GM12878 (cell line): ENCODE results near the gene ETS1.

Experiments used
- CBX5 ChIP-seq: sonication (generic); IDR thresholded peaks from 2 replicates; pipeline ENCODE4 v1.6.1; 2016; ENCODE audit warnings: low read depth, moderate library complexity, mild to moderate bottlenecking, inconsistent platforms
- GATAD2B ChIP-seq: fragments of 450-650 bp; conservative IDR thresholded peaks from 2 replicates; pipeline ENCODE4 v1.6.1; 2017; ENCODE audit warnings: low read depth, mild to moderate bottlenecking, moderate library complexity
- JUNB ChIP-seq: IDR thresholded peaks from 2 replicates; pipeline ENCODE4 v1.6.1; 2016; ENCODE audit warnings: antibody characterized with exemption, mild to moderate bottlenecking
- NFIC ChIP-seq: IDR thresholded peaks from 2 replicates; pipeline ENCODE4 v1.6.1; 2012; ENCODE audit warnings: low read depth, mild to moderate bottlenecking, inconsistent platforms, low read length, moderate library complexity
- NR2C2 ChIP-seq: IDR thresholded peaks from 2 replicates; pipeline ENCODE4 v1.6.1; 2011; ENCODE audit warnings: borderline replicate concordance, low read depth; ENCODE audit not compliant: control insufficient read depth, insufficient read length
- POLR2AphosphoS5 ChIP-seq: IDR thresholded peaks from 2 replicates; pipeline ENCODE4 v1.6.1; 2011; ENCODE audit warnings: mild to moderate bottlenecking, low read length, inconsistent platforms
- RAD21 ChIP-seq: IDR thresholded peaks from 2 replicates; pipeline ENCODE4 v1.6.1; 2011; ENCODE audit warnings: mild to moderate bottlenecking, low read depth, low read length, moderate library complexity; ENCODE audit not compliant: insufficient read depth
- SUZ12 ChIP-seq: fragments of 200-600 bp; sonication (generic); IDR thresholded peaks from one replicate; pipeline ENCODE4 v1.6.1; 2018; ENCODE audit warnings: antibody characterized with exemption, mild to moderate bottlenecking; ENCODE audit not compliant: unreplicated experiment
- TAF1 ChIP-seq: IDR thresholded peaks from 2 replicates; pipeline ENCODE4 v1.6.1; 2011; ENCODE audit warnings: mild to moderate bottlenecking, low read depth, low read length, borderline replicate concordance
- YY1 ChIP-seq: IDR thresholded peaks from 2 replicates; pipeline ENCODE4 v1.6.1; 2011; ENCODE audit warnings: low read depth, mild to moderate bottlenecking, low read length
- ZNF274 ChIP-seq: IDR thresholded peaks from one replicate; pipeline ENCODE4 v1.8.0; 2011; ENCODE audit not compliant: insufficient read length, insufficient read depth
- TF ChIP-seq, protein P1 (sequence below), 3 experiments: IDR thresholded peaks in 2 of 3; conservative IDR thresholded peaks in 1 of 3; 2 replicates each; pipeline ENCODE4 v1.5.1; 2011; ENCODE audit warnings: low read depth in 3 of 3, low read length in 3 of 3, mild to moderate bottlenecking in 3 of 3, control low read depth in 2 of 3, moderate library complexity in 2 of 3, inconsistent platforms in 1 of 3, mixed read lengths in 1 of 3; ENCODE audit not compliant: control insufficient read depth in 2 of 3, insufficient read depth in 1 of 3; ENCODE audit errors: extremely low read depth in 1 of 3
- TF ChIP-seq, protein P2 (sequence below): fragments of 450-650 bp; IDR thresholded peaks from 2 replicates; pipeline ENCODE4 v1.6.1; 2014; ENCODE audit warnings: mild to moderate bottlenecking

DNA sequence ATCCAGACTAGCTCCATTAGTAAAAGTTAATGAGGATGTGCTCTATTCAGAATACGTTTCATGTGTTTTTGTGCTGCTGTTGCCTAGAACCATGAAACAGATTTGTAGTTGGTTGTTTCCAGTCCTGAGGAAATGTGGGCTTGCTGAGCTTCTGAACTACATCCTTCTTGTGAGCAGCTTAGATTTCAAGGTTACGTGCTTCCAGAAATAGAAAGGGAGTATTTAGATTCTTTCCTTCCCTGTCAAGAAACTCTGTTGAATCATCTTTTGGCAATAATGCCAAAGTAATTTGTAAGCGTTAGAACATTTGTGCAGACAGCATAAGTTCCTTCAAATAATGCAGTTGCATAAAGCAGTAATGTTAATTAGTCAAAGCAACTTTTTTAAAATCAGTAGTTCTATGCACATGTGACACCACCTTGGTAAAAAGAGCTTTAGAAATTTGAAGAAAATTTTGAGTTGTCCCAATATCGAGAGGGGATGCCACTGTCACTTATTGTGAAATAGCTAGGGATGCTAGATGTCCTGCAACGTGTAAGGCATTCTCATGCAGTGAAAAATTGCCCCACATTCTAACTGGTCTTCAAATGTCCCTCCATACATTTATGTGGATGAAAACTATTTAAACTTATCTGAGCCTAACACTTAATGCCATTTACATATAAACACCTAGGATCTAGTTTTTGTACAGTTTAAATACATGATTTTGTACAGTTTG, 169.6 kb downstream of the ETS1 start:
- TF ChIP-seq, protein P1, sequence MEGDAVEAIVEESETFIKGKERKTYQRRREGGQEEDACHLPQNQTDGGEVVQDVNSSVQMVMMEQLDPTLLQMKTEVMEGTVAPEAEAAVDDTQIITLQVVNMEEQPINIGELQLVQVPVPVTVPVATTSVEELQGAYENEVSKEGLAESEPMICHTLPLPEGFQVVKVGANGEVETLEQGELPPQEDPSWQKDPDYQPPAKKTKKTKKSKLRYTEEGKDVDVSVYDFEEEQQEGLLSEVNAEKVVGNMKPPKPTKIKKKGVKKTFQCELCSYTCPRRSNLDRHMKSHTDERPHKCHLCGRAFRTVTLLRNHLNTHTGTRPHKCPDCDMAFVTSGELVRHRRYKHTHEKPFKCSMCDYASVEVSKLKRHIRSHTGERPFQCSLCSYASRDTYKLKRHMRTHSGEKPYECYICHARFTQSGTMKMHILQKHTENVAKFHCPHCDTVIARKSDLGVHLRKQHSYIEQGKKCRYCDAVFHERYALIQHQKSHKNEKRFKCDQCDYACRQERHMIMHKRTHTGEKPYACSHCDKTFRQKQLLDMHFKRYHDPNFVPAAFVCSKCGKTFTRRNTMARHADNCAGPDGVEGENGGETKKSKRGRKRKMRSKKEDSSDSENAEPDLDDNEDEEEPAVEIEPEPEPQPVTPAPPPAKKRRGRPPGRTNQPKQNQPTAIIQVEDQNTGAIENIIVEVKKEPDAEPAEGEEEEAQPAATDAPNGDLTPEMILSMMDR (IDR thresholded peaks at IDR 0.05 in 2 of 3, conservative IDR thresholded peaks at IDR 0.05 in 1 of 3; ENCODE audit: control insufficient read depth in 2 of 3, extremely low read depth in 1 of 3, insufficient read depth in 1 of 3, low read depth in 3 of 3, low read length in 3 of 3) = no peak
- no peak for TF ChIP-seq NFIC
- TF ChIP-seq CBX5 = no peak
- no peak for TF ChIP-seq ZNF274
- TF ChIP-seq JUNB = no peak
- TF ChIP-seq GATAD2B = no peak
- TF ChIP-seq NR2C2 = no peak
- no peak for TF ChIP-seq TAF1
- TF ChIP-seq, protein P2, sequence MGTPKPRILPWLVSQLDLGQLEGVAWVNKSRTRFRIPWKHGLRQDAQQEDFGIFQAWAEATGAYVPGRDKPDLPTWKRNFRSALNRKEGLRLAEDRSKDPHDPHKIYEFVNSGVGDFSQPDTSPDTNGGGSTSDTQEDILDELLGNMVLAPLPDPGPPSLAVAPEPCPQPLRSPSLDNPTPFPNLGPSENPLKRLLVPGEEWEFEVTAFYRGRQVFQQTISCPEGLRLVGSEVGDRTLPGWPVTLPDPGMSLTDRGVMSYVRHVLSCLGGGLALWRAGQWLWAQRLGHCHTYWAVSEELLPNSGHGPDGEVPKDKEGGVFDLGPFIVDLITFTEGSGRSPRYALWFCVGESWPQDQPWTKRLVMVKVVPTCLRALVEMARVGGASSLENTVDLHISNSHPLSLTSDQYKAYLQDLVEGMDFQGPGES = no peak
- no peak for TF ChIP-seq POLR2AphosphoS5
- no peak for TF ChIP-seq YY1
- TF ChIP-seq SUZ12 = no peak
- TF ChIP-seq RAD21 = no peak
